Measurements from ENCODE around the gene PTPN22.
A peak's percentile ranks its signal among the peaks of the same experiment; 100 is the strongest.

Gene PTPN22

GRCh38 chr1:113811156-113811887, 60.2 kb downstream of the PTPN22 start:
- TF ChIP-seq, protein P1, sequence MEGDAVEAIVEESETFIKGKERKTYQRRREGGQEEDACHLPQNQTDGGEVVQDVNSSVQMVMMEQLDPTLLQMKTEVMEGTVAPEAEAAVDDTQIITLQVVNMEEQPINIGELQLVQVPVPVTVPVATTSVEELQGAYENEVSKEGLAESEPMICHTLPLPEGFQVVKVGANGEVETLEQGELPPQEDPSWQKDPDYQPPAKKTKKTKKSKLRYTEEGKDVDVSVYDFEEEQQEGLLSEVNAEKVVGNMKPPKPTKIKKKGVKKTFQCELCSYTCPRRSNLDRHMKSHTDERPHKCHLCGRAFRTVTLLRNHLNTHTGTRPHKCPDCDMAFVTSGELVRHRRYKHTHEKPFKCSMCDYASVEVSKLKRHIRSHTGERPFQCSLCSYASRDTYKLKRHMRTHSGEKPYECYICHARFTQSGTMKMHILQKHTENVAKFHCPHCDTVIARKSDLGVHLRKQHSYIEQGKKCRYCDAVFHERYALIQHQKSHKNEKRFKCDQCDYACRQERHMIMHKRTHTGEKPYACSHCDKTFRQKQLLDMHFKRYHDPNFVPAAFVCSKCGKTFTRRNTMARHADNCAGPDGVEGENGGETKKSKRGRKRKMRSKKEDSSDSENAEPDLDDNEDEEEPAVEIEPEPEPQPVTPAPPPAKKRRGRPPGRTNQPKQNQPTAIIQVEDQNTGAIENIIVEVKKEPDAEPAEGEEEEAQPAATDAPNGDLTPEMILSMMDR (conservative IDR thresholded peaks at IDR 0.05; ENCODE audit: low read depth, low read length), result no peak
- peak; percentile 39 for DNase-seq (ENCODE audit: low read depth)
- peak overlapping the region; percentile 95 for H3K4me3 ChIP-seq (ENCODE audit: low read depth, low read length)

DNA sequence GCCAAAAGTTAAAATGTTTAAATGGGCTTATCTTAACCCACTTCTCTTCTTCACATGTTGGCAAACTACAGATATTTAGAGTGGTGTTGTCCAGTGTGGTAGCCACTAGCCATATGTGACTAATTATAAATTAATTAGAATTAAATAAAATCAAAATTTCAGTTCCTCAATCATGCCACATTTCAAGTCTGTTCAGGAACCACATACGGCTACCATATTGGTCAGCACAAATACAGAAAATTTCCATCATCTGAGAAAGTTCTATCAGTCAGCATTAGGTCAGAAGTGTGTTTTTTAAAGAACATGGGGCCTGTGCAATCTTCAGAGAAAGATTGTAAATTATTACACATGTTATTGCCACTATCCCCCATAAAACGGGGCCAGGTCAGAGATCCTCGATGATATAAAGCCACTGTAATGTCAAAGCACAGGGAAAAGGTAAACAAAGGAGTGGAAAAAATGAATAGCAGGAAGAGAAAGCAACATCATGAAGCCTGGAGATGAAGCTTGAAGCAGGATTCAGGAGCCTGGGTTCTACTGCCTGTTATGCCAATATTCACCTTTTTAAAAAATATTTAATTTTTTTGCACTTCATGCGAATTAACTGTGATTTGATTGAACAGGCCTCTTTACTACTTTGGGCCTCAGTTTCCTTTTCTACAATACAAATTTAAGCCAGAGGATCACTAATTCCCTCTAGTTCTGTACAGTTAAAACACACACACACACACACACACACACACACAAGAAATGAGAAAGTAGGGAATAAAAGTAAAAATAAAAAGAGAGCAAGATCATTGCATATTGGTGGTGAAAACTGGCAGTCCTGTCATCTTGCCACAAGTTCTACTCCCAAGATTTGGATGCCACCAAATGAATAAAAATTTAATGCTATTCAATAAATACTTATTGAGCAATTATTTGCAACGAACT, 61.6 kb downstream of the PTPN22 start:
- H3K4me3 ChIP-seq (ENCODE audit: low read depth, low read length), result peak overlapping the region; percentile 95
- TF ChIP-seq, protein P1 (conservative IDR thresholded peaks at IDR 0.05; ENCODE audit: low read depth, low read length), result no peak
- DNase-seq (ENCODE audit: low read depth), result peak; percentile 30

- TF ChIP-seq, protein P1 (conservative IDR thresholded peaks at IDR 0.05; ENCODE audit: low read depth, low read length), result no peak
- DNase-seq (ENCODE audit: low read depth), result no peak
- no peak overlapping the region for H3K4me3 ChIP-seq (ENCODE audit: low read depth, low read length)
Measured at GRCh38 chr1:113808450-113809195, 62.9 kb downstream of the PTPN22 start.

DNA sequence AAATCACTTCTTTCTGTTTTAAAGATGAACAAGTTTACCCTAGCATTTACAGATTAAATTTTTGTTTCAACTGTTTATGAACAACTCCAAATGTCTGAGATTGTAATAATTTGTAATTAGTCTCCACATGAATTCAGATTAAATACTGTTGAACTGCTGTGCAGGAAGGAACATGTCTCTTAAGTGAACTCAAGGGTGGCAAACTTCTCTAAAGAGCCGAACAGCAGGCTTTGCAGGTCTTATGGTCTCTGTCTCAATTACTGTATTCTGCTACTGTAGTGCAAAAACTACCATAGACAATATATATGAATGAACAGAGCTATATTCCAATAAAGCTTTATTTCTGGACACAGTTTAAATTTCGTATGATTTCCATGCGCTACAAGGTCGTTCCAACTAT, 65.9 kb downstream of the PTPN22 start:
- no peak overlapping the region for H3K4me3 ChIP-seq (ENCODE audit: low read depth, low read length)
- no peak for DNase-seq (ENCODE audit: low read depth)
- TF ChIP-seq, protein P1 (conservative IDR thresholded peaks at IDR 0.05; ENCODE audit: low read depth, low read length), result no peak

- DNase-seq (ENCODE audit: low read depth), result no peak
- no peak overlapping the region for H3K4me3 ChIP-seq (ENCODE audit: low read depth, low read length)
- TF ChIP-seq, protein P1 (conservative IDR thresholded peaks at IDR 0.05; ENCODE audit: low read depth, low read length), result no peak
Measured at GRCh38 chr1:113805256-113805531, 66.3 kb downstream of the PTPN22 start.

GRCh38 chr1:113804421-113805255, 66.9 kb downstream of the PTPN22 start:
- no peak overlapping the region for H3K4me3 ChIP-seq (ENCODE audit: low read depth, low read length)
- DNase-seq (ENCODE audit: low read depth), result peak; percentile 91

More at GRCh38 chr1:113804421-113805255, 66.9 kb downstream of the PTPN22 start:
- TF ChIP-seq, protein P1 (conservative IDR thresholded peaks at IDR 0.05; ENCODE audit: low read depth, low read length), result no peak

Measured in choroid plexus epithelial cell (primary cell).